ENCODE data around the gene HHATL. TPM values are rescaled to one million over a fixed set of nuclear protein-coding genes. Genes with fewer than 3 reads are reported as not detected.

Gene HHATL
- total RNA-seq, 1 experiment from 2014 or later = not detected

- Histone ChIP-seq H3K36me3 (ENCODE audit: insufficient read depth, low read length, poor library complexity, severe bottlenecking) (no peaks in the 10 kb centered on the region), H3K4me1 (ENCODE audit: insufficient read depth, low read length, poor library complexity, severe bottlenecking) (peaks cover 6% of the 10 kb centered on the region), H3K4me3 (ENCODE audit: low read depth, low read length, poor library complexity, severe bottlenecking) (no peak overlapping the region), H3K27ac (ENCODE audit: low read depth, low read length, poor library complexity, severe bottlenecking) (no peak overlapping the region), H3K27me3 (replicated peaks; ENCODE audit: insufficient read depth, low read depth, low read length, poor library complexity) (no peaks in the 10 kb centered on the region), H3K9me3 (ENCODE audit: low read depth, low read length, poor library complexity, severe bottlenecking) (no peaks in the 10 kb centered on the region)
- ChIA-PET CTCF (no interaction called here), POLR2A (ENCODE audit: low non-redundant PET) (no interaction called here)
- no peak for DNase-seq (ENCODE audit: low spot score)
- no TSS peak for BruUV-seq (replicated peaks)
- intact Hi-C loops (cut with micrococcal nuclease; ENCODE audit: unreplicated experiment) = loop anchor here (10.0 kb wide), 1 partner anchor 169 kb away; no protein-coding TSS in a partner anchor
- TF ChIP-seq CTCF (conservative IDR thresholded peaks at IDR 0.05; ENCODE audit: low read depth, low read length) (no peak), EZH2 (IDR thresholded peaks at IDR 0.05; ENCODE audit: borderline replicate concordance, low read depth, low read length, poor library complexity, severe bottlenecking) (no peak)
Measured at GRCh38 chr3:42743204-42743995, 40.8 kb upstream of the HHATL start.

DNA sequence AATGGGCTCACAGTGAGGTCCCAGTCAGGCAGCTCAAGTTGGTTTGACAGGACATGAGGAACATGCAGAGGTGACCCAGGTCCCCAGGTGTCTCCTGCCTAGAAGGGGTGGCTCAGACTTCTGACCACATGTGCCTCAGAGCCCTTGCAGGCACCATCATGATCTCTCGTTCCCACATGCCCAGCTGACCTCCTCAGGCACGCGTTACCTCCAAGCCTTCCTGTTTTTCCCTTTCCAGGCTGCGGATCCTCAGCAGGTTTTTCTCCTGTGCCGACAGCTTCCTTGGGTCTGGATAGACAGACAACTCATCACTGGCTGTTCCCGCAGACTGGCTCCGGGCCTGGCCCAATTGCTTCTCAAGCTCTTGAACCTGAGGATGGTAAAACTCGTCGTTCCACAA, 40.1 kb upstream of the HHATL start:
- H3K4me1 ChIP-seq (ENCODE audit: insufficient read depth, low read length, poor library complexity, severe bottlenecking) = peaks cover under 1% of the 10 kb centered on the region
- POLR2A ChIA-PET (ENCODE audit: low non-redundant PET) = no interaction called here
- no peaks in the 10 kb centered on the region for H3K27me3 ChIP-seq (replicated peaks; ENCODE audit: insufficient read depth, low read depth, low read length, poor library complexity)
- BruUV-seq (replicated peaks) = no TSS peak
- H3K36me3 ChIP-seq (ENCODE audit: insufficient read depth, low read length, poor library complexity, severe bottlenecking) = no peaks in the 10 kb centered on the region
- no peak overlapping the region for H3K4me3 ChIP-seq (ENCODE audit: low read depth, low read length, poor library complexity, severe bottlenecking)
- CTCF ChIA-PET = no interaction called here
- DNase-seq (ENCODE audit: low spot score) = no peak
- H3K27ac ChIP-seq (ENCODE audit: low read depth, low read length, poor library complexity, severe bottlenecking) = no peak overlapping the region
- no peaks in the 10 kb centered on the region for H3K9me3 ChIP-seq (ENCODE audit: low read depth, low read length, poor library complexity, severe bottlenecking)
- TF ChIP-seq CTCF (conservative IDR thresholded peaks at IDR 0.05; ENCODE audit: low read depth, low read length) (no peak), EZH2 (IDR thresholded peaks at IDR 0.05; ENCODE audit: borderline replicate concordance, low read depth, low read length, poor library complexity, severe bottlenecking) (no peak)
- intact Hi-C loops (cut with micrococcal nuclease; ENCODE audit: unreplicated experiment) = loop anchor here (10.0 kb wide), 1 partner anchor 168 kb away; no protein-coding TSS in a partner anchor

- Histone ChIP-seq H3K4me1 (ENCODE audit: insufficient read depth, low read length, poor library complexity, severe bottlenecking) (no peaks in the 10 kb centered on the region), H3K36me3 (ENCODE audit: insufficient read depth, low read length, poor library complexity, severe bottlenecking) (no peaks in the 10 kb centered on the region), H3K27me3 (replicated peaks; ENCODE audit: insufficient read depth, low read depth, low read length, poor library complexity) (no peaks in the 10 kb centered on the region), H3K4me3 (ENCODE audit: low read depth, low read length, poor library complexity, severe bottlenecking) (no peak overlapping the region), H3K9me3 (ENCODE audit: low read depth, low read length, poor library complexity, severe bottlenecking) (no peaks in the 10 kb centered on the region), H3K27ac (ENCODE audit: low read depth, low read length, poor library complexity, severe bottlenecking) (no peak overlapping the region)
- intact Hi-C loops (cut with micrococcal nuclease; ENCODE audit: unreplicated experiment) = loop anchor here (10.0 kb wide), 1 partner anchor 167 kb away; no protein-coding TSS in a partner anchor
- TF ChIP-seq EZH2 (IDR thresholded peaks at IDR 0.05; ENCODE audit: borderline replicate concordance, low read depth, low read length, poor library complexity, severe bottlenecking) = no peak
- TF ChIP-seq CTCF (conservative IDR thresholded peaks at IDR 0.05; ENCODE audit: low read depth, low read length) = no peak
- BruUV-seq (replicated peaks) = no TSS peak
- CTCF ChIA-PET = no interaction called here
- DNase-seq (ENCODE audit: low spot score) = no peak
- POLR2A ChIA-PET (ENCODE audit: low non-redundant PET) = no interaction called here
Measured at GRCh38 chr3:42742259-42742658, 39.7 kb upstream of the HHATL start.
